HEK293 (cell line): ENCODE data around the gene ZNF70.

Source experiments
- EGR2 ChIP-seq: fragments of 450-650 bp; formaldehyde crosslinking; IDR thresholded peaks from 2 replicates; pipeline ENCODE4 v1.5.1; 2016; ENCODE audit warnings: low read depth, missing biosample characterization, missing genetic modification characterization
- GFI1B ChIP-seq: fragments of 450-650 bp; formaldehyde crosslinking; IDR thresholded peaks from 2 replicates; pipeline ENCODE4 v1.5.1; 2016; ENCODE audit warnings: missing biosample characterization, missing genetic modification characterization
- KLF7 ChIP-seq: fragments of 450-650 bp; formaldehyde crosslinking; IDR thresholded peaks from 2 replicates; pipeline ENCODE4 v1.5.1; 2016; ENCODE audit warnings: missing biosample characterization, missing genetic modification characterization, borderline replicate concordance
- SCRT2 ChIP-seq: fragments of 450-650 bp; formaldehyde crosslinking; IDR thresholded peaks from 2 replicates; pipeline ENCODE4 v1.5.1; 2016; ENCODE audit warnings: missing biosample characterization, missing genetic modification characterization
- ZNF114 ChIP-seq: fragments of 450-650 bp; formaldehyde crosslinking; IDR thresholded peaks from 2 replicates; pipeline ENCODE4 v1.5.0; 2017; ENCODE audit warnings: missing biosample characterization, missing genetic modification characterization
- ZNF140 ChIP-seq: fragments of 450-650 bp; formaldehyde crosslinking; IDR thresholded peaks from 2 replicates; pipeline ENCODE4 v1.5.1; 2016; ENCODE audit warnings: missing biosample characterization, missing genetic modification characterization
- ZNF157 ChIP-seq: fragments of 450-650 bp; formaldehyde crosslinking; IDR thresholded peaks from 2 replicates; pipeline ENCODE4 v1.5.1; 2016; ENCODE audit warnings: missing biosample characterization, missing genetic modification characterization
- ZNF174 ChIP-seq: fragments of 450-650 bp; formaldehyde crosslinking; IDR thresholded peaks from 2 replicates; pipeline ENCODE4 v1.5.0; 2017; ENCODE audit warnings: missing biosample characterization, mild to moderate bottlenecking, missing genetic modification characterization
- ZNF239 ChIP-seq: fragments of 450-650 bp; formaldehyde crosslinking; IDR thresholded peaks from 2 replicates; pipeline ENCODE4 v1.5.1; 2016; ENCODE audit warnings: missing biosample characterization, missing genetic modification characterization
- ZNF248 ChIP-seq: fragments of 450-650 bp; formaldehyde crosslinking; IDR thresholded peaks from 2 replicates; pipeline ENCODE4 v1.5.1; 2017; ENCODE audit warnings: missing biosample characterization, missing genetic modification characterization
- ZNF521 ChIP-seq: fragments of 450-650 bp; formaldehyde crosslinking; IDR thresholded peaks from 2 replicates; pipeline ENCODE4 v1.5.1; 2017; ENCODE audit warnings: missing biosample characterization, mild to moderate bottlenecking, missing genetic modification characterization
- ZNF623 ChIP-seq: fragments of 450-650 bp; formaldehyde crosslinking; IDR thresholded peaks from 2 replicates; pipeline ENCODE4 v1.5.1; 2016; ENCODE audit warnings: missing biosample characterization, missing genetic modification characterization
- ZNF707 ChIP-seq: fragments of 450-650 bp; formaldehyde crosslinking; IDR thresholded peaks from 2 replicates; pipeline ENCODE4 v1.5.1; 2016; ENCODE audit warnings: missing biosample characterization, missing genetic modification characterization
- TF ChIP-seq, protein P1 (sequence below): fragments of 450-650 bp; formaldehyde crosslinking; IDR thresholded peaks from 2 replicates; pipeline ENCODE4 v1.5.1; 2016; ENCODE audit warnings: missing biosample characterization, missing genetic modification characterization
- TF ChIP-seq, protein P2 (sequence below): fragments of 450-650 bp; formaldehyde crosslinking; IDR thresholded peaks from 2 replicates; pipeline ENCODE4 v1.5.1; 2016; ENCODE audit warnings: missing biosample characterization, missing genetic modification characterization
- TF ChIP-seq, protein P3 (sequence below): fragments of 450-650 bp; formaldehyde crosslinking; IDR thresholded peaks from 2 replicates; pipeline ENCODE4 v1.5.1; 2017; ENCODE audit warnings: missing biosample characterization, mild to moderate bottlenecking, missing genetic modification characterization, moderate library complexity
- TF ChIP-seq, protein P4 (sequence below): fragments of 450-650 bp; formaldehyde crosslinking; IDR thresholded peaks from 2 replicates; pipeline ENCODE4 v1.5.1; 2016; ENCODE audit warnings: missing biosample characterization, missing genetic modification characterization, borderline replicate concordance
- TF ChIP-seq, protein P5 (sequence below): fragments of 450-650 bp; formaldehyde crosslinking; IDR thresholded peaks from 2 replicates; pipeline ENCODE4 v1.5.1; 2016; ENCODE audit warnings: missing biosample characterization, missing genetic modification characterization
- TF ChIP-seq, protein P6 (sequence below): IDR thresholded peaks from 2 replicates; pipeline ENCODE4 v1.6.1; 2011; ENCODE audit warnings: mild to moderate bottlenecking, low read depth, low read length, borderline replicate concordance
- TF ChIP-seq, protein P7 (sequence below): fragments of 450-650 bp; formaldehyde crosslinking; IDR thresholded peaks from 2 replicates; pipeline ENCODE4 v1.5.1; 2017; ENCODE audit warnings: missing biosample characterization, missing genetic modification characterization
- TF ChIP-seq, protein P8 (sequence below): fragments of 450-650 bp; formaldehyde crosslinking; IDR thresholded peaks from 2 replicates; pipeline ENCODE4 v1.5.1; 2016; ENCODE audit warnings: missing biosample characterization, missing genetic modification characterization

Gene ZNF70

DNA sequence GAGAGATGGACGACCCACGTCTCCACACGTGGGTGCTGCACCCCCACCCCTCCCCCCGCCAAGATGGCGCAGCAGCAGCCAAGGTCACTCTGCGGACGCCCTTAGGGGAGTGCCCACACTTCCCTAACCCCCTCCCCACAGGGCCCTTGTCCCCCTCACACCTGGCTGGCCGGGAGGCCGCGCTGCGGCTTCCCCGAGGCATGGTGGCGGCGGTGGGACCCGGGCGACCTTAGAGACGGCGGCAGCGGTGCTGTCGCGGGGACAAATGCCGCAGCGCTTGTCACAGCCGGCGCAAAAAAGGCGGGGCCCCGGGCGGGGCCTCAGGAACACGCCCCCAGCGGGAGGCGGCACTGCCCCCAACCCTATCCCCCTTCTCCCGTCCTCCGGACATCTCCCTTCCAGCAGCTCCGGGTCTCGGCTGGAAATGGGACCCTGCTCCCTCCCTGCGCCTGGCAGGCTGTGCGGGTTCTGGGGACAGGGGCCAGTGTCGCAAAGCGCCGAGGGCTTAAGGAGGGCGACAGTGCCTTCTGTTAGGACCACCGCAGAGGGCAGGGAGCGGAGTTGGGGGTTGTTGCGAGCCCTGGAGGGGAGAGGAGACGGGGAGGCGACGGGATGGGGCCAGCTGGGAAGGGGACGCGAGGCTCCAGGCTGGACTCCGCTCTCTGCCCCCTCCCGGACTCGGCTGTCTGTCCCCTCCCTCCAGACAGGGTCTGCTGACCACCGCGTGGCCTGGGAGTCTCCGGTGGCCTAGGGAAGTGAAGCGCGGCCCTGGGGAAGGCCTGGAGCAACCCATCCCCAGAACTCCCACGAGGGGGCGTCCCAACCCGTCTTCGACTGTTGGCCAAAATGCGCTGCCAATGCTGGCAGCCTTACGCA, 17.0 kb upstream of the ZNF70 start, which contains the start of gene CHCHD10 (continued):
- TF ChIP-seq, protein P1, sequence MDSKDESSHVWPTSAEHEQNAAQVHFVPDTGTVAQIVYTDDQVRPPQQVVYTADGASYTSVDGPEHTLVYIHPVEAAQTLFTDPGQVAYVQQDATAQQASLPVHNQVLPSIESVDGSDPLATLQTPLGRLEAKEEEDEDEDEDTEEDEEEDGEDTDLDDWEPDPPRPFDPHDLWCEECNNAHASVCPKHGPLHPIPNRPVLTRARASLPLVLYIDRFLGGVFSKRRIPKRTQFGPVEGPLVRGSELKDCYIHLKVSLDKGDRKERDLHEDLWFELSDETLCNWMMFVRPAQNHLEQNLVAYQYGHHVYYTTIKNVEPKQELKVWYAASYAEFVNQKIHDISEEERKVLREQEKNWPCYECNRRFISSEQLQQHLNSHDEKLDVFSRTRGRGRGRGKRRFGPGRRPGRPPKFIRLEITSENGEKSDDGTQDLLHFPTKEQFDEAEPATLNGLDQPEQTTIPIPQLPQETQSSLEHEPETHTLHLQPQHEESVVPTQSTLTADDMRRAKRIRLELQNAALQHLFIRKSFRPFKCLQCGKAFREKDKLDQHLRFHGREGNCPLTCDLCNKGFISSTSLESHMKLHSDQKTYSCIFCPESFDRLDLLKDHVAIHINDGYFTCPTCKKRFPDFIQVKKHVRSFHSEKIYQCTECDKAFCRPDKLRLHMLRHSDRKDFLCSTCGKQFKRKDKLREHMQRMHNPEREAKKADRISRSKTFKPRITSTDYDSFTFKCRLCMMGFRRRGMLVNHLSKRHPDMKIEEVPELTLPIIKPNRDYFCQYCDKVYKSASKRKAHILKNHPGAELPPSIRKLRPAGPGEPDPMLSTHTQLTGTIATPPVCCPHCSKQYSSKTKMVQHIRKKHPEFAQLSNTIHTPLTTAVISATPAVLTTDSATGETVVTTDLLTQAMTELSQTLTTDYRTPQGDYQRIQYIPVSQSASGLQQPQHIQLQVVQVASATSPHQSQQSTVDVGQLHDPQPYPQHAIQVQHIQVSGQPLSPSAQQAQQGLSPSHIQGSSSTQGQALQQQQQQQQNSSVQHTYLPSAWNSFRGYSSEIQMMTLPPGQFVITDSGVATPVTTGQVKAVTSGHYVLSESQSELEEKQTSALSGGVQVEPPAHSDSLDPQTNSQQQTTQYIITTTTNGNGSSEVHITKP (tag by site-specific recombination) = 0 out of 2 replicates have a peak, but pooled peaks have one; percentile 21
- no peak for TF ChIP-seq ZNF248 (tag by site-specific recombination)
- no peak for TF ChIP-seq ZNF174 (tag by site-specific recombination)
- TF ChIP-seq, protein P2, sequence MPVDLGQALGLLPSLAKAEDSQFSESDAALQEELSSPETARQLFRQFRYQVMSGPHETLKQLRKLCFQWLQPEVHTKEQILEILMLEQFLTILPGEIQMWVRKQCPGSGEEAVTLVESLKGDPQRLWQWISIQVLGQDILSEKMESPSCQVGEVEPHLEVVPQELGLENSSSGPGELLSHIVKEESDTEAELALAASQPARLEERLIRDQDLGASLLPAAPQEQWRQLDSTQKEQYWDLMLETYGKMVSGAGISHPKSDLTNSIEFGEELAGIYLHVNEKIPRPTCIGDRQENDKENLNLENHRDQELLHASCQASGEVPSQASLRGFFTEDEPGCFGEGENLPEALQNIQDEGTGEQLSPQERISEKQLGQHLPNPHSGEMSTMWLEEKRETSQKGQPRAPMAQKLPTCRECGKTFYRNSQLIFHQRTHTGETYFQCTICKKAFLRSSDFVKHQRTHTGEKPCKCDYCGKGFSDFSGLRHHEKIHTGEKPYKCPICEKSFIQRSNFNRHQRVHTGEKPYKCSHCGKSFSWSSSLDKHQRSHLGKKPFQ (tag by site-specific recombination) = no peak; the same call in 1 of the 2 replicates
- TF ChIP-seq ZNF239 (tag by site-specific recombination) = 0 out of 2 replicates have a peak, but pooled peaks have one; percentile 21
- peak; percentile 63 for TF ChIP-seq KLF7
- TF ChIP-seq GFI1B (tag by site-specific recombination) = no peak
- TF ChIP-seq ZNF157 (tag by site-specific recombination) = no peak
- no peak for TF ChIP-seq ZNF707
- TF ChIP-seq SCRT2 (tag by site-specific recombination) = no peak
- TF ChIP-seq ZNF140 (tag by site-specific recombination) = no peak
- TF ChIP-seq, protein P3, sequence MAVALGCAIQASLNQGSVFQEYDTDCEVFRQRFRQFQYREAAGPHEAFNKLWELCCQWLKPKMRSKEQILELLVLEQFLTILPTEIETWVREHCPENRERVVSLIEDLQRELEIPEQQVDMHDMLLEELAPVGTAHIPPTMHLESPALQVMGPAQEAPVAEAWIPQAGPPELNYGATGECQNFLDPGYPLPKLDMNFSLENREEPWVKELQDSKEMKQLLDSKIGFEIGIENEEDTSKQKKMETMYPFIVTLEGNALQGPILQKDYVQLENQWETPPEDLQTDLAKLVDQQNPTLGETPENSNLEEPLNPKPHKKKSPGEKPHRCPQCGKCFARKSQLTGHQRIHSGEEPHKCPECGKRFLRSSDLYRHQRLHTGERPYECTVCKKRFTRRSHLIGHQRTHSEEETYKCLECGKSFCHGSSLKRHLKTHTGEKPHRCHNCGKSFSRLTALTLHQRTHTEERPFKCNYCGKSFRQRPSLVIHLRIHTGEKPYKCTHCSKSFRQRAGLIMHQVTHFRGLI (tag by site-specific recombination) = no peak
- TF ChIP-seq, protein P4, sequence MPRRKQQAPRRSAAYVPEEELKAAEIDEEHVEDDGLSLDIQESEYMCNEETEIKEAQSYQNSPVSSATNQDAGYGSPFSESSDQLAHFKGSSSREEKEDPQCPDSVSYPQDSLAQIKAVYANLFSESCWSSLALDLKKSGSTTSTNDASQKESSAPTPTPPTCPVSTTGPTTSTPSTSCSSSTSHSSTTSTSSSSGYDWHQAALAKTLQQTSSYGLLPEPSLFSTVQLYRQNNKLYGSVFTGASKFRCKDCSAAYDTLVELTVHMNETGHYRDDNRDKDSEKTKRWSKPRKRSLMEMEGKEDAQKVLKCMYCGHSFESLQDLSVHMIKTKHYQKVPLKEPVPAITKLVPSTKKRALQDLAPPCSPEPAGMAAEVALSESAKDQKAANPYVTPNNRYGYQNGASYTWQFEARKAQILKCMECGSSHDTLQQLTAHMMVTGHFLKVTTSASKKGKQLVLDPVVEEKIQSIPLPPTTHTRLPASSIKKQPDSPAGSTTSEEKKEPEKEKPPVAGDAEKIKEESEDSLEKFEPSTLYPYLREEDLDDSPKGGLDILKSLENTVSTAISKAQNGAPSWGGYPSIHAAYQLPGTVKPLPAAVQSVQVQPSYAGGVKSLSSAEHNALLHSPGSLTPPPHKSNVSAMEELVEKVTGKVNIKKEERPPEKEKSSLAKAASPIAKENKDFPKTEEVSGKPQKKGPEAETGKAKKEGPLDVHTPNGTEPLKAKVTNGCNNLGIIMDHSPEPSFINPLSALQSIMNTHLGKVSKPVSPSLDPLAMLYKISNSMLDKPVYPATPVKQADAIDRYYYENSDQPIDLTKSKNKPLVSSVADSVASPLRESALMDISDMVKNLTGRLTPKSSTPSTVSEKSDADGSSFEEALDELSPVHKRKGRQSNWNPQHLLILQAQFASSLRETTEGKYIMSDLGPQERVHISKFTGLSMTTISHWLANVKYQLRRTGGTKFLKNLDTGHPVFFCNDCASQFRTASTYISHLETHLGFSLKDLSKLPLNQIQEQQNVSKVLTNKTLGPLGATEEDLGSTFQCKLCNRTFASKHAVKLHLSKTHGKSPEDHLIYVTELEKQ (tag by site-specific recombination) = no peak
- TF ChIP-seq ZNF114 (tag by site-specific recombination) = no peak
- TF ChIP-seq, protein P5, sequence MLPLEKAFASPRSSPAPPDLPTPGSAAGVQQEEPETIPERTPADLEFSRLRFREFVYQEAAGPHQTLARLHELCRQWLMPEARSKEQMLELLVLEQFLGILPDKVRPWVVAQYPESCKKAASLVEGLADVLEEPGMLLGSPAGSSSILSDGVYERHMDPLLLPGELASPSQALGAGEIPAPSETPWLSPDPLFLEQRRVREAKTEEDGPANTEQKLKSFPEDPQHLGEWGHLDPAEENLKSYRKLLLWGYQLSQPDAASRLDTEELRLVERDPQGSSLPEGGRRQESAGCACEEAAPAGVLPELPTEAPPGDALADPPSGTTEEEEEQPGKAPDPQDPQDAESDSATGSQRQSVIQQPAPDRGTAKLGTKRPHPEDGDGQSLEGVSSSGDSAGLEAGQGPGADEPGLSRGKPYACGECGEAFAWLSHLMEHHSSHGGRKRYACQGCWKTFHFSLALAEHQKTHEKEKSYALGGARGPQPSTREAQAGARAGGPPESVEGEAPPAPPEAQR = no peak
- peak; percentile 50; the same call in 1 of the 2 replicates for TF ChIP-seq EGR2 (tag by site-specific recombination)
- 0 out of 2 replicates have a peak, but pooled peaks have one; percentile 7 for TF ChIP-seq ZNF623 (tag by site-specific recombination)
- no peak for TF ChIP-seq ZNF521 (tag by site-specific recombination)
- TF ChIP-seq, protein P6, sequence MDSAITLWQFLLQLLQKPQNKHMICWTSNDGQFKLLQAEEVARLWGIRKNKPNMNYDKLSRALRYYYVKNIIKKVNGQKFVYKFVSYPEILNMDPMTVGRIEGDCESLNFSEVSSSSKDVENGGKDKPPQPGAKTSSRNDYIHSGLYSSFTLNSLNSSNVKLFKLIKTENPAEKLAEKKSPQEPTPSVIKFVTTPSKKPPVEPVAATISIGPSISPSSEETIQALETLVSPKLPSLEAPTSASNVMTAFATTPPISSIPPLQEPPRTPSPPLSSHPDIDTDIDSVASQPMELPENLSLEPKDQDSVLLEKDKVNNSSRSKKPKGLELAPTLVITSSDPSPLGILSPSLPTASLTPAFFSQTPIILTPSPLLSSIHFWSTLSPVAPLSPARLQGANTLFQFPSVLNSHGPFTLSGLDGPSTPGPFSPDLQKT = no peak
- TF ChIP-seq, protein P7, sequence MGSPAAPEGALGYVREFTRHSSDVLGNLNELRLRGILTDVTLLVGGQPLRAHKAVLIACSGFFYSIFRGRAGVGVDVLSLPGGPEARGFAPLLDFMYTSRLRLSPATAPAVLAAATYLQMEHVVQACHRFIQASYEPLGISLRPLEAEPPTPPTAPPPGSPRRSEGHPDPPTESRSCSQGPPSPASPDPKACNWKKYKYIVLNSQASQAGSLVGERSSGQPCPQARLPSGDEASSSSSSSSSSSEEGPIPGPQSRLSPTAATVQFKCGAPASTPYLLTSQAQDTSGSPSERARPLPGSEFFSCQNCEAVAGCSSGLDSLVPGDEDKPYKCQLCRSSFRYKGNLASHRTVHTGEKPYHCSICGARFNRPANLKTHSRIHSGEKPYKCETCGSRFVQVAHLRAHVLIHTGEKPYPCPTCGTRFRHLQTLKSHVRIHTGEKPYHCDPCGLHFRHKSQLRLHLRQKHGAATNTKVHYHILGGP = no peak
- TF ChIP-seq, protein P8, sequence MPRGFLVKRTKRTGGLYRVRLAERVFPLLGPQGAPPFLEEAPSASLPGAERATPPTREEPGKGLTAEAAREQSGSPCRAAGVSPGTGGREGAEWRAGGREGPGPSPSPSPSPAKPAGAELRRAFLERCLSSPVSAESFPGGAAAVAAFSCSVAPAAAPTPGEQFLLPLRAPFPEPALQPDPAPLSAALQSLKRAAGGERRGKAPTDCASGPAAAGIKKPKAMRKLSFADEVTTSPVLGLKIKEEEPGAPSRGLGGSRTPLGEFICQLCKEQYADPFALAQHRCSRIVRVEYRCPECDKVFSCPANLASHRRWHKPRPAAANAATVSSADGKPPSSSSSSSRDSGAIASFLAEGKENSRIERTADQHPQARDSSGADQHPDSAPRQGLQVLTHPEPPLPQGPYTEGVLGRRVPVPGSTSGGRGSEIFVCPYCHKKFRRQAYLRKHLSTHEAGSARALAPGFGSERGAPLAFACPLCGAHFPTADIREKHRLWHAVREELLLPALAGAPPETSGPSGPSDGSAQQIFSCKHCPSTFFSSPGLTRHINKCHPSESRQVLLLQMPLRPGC (tag by site-specific recombination) = peak; percentile 11; the same call in 1 of the 2 replicates
